Endometrial microvascular endothelial cells (primary cell): Measurements from ENCODE around the gene RPL35. TPM values are rescaled to one million over a fixed set of nuclear protein-coding genes. Genes with fewer than 3 reads are reported as not detected.
"Not testable (repeated sequence)": the region's sequence is repeated elsewhere in the genome, so short reads cannot be mapped to it uniquely, and the experiment has no call there.

Experiments
- in situ Hi-C: cut with HindIII; loops from 2 replicates; pipeline ENCODE4 v1.10.0; 2017; ENCODE audit warnings: low sequenced_read_pairs, low pct_unique_long_range_greater_than_20kb; ENCODE audit errors: inconsistent ontology term
- total RNA-seq: library from RNA; depleted of rRNA; stranded (reverse); fragments of >200 nt; gene quantifications from one replicate; pipeline ENCODE4 v1.2.3, GENCODE V29; 2015; ENCODE audit errors: inconsistent ontology term

RPL35 gene
- total RNA-seq, 1 donor from 2014 or later = 2,417 TPM

GRCh38 chr9:124838132-124838531, 23.6 kb downstream of the RPL35 start:
- in situ Hi-C loops = not testable (repeated sequence)

GRCh38 chr9:124835026-124835557, 26.7 kb downstream of the RPL35 start:
- in situ Hi-C loops = no loop called here

GRCh38 chr9:124834591-124834990, 27.2 kb downstream of the RPL35 start:
- in situ Hi-C loops = no loop called here

- in situ Hi-C loops = no loop called here
Measured at GRCh38 chr9:124831642-124832364, 30.0 kb downstream of the RPL35 start.

GRCh38 chr9:124830593-124830992, 31.2 kb downstream of the RPL35 start:
- in situ Hi-C loops = no loop called here

GRCh38 chr9:124829334-124829669, 32.5 kb downstream of the RPL35 start:
- in situ Hi-C loops = no loop called here

- in situ Hi-C loops = no loop called here
Measured at GRCh38 chr9:124828489-124829333, 33.0 kb downstream of the RPL35 start.

GRCh38 chr9:124820698-124821623, 40.8 kb downstream of the RPL35 start:
- in situ Hi-C loops = no loop called here

- in situ Hi-C loops = no loop called here
Measured at GRCh38 chr9:124818431-124819281, 43.1 kb downstream of the RPL35 start.

GRCh38 chr9:124815601-124816000, 46.2 kb downstream of the RPL35 start:
- in situ Hi-C loops = no loop called here

- in situ Hi-C loops = no loop called here
Measured at GRCh38 chr9:124814164-124814535, 47.6 kb downstream of the RPL35 start.

- in situ Hi-C loops = no loop called here
Measured at GRCh38 chr9:124813501-124814163, 48.1 kb downstream of the RPL35 start.

GRCh38 chr9:124813041-124813440, 48.7 kb downstream of the RPL35 start:
- in situ Hi-C loops = no loop called here

- in situ Hi-C loops = no loop called here
Measured at GRCh38 chr9:124812441-124812876, 49.3 kb downstream of the RPL35 start.

GRCh38 chr9:124810663-124811355, 50.9 kb downstream of the RPL35 start:
- in situ Hi-C loops = no loop called here

- in situ Hi-C loops = no loop called here
Measured at GRCh38 chr9:124809741-124810500, 51.8 kb downstream of the RPL35 start.
